Epidermal melanocyte (primary cell): Measurements from ENCODE around the gene SLC12A7.
"Not testable (repeated sequence)": the region's sequence is repeated elsewhere in the genome, so short reads cannot be mapped to it uniquely, and the experiment has no call there.

Source experiments
- DNase-seq: peaks from one replicate; pipeline ENCODE4 v3.0.0; 2011; ENCODE audit warnings: low spot score; ENCODE audit not compliant: insufficient read length

SLC12A7 gene

GRCh38 chr5:1037123-1037670, 74.7 kb downstream of the SLC12A7 start:
- DNase-seq: no peak

- DNase-seq: no peak
Observed at GRCh38 chr5:1036504-1037122, 75.2 kb downstream of the SLC12A7 start.

- DNase-seq: no peak
Observed at GRCh38 chr5:1035421-1036405, 76.2 kb downstream of the SLC12A7 start.

GRCh38 chr5:1034986-1035385, 76.9 kb downstream of the SLC12A7 start:
- DNase-seq: no peak

GRCh38 chr5:1034421-1034905, 77.4 kb downstream of the SLC12A7 start:
- DNase-seq: no peak

GRCh38 chr5:1033606-1034420, 78.0 kb downstream of the SLC12A7 start:
- no peak for DNase-seq

- DNase-seq: no peak
Observed at GRCh38 chr5:1033178-1033577, 78.7 kb downstream of the SLC12A7 start.

GRCh38 chr5:1032551-1033027, 79.3 kb downstream of the SLC12A7 start:
- no peak for DNase-seq

- no peak for DNase-seq
Observed at GRCh38 chr5:1032011-1032410, 79.9 kb downstream of the SLC12A7 start.

GRCh38 chr5:1031306-1031959, 80.4 kb downstream of the SLC12A7 start:
- DNase-seq: no peak

GRCh38 chr5:1030801-1031271, 81.0 kb downstream of the SLC12A7 start:
- DNase-seq: no peak

GRCh38 chr5:1029945-1030625, 81.8 kb downstream of the SLC12A7 start:
- no peak for DNase-seq

GRCh38 chr5:1029282-1029944, 82.5 kb downstream of the SLC12A7 start:
- no peak for DNase-seq

- no peak for DNase-seq
Observed at GRCh38 chr5:1028481-1029281, 83.2 kb downstream of the SLC12A7 start.

- DNase-seq: no peak
Observed at GRCh38 chr5:1027631-1028441, 84.0 kb downstream of the SLC12A7 start.

- peak; percentile 13 for DNase-seq
Observed at GRCh38 chr5:1026700-1027621, 84.9 kb downstream of the SLC12A7 start.

- not testable (repeated sequence) for DNase-seq
Observed at GRCh38 chr5:1021969-1022336, 89.9 kb downstream of the SLC12A7 start.
